Hepatocyte (in vitro differentiated cells): Measurements from ENCODE around the gene PGAP2. TPM values are rescaled to one million over a fixed set of nuclear protein-coding genes. Genes with fewer than 3 reads are reported as not detected.

Source experiments
- DNase-seq: peaks from one replicate; pipeline ENCODE4 v3.0.0-alpha.2; 2016; ENCODE audit warnings: low spot score
- H2AFZ ChIP-seq: fragments of 200-600 bp; sonication (generic); 2 replicates; pipeline ENCODE4 v1.6.0; 2016; ENCODE audit warnings: antibody characterized with exemption, mild to moderate bottlenecking
- H3K27ac ChIP-seq: fragments of 200-600 bp; sonication (generic); 2 replicates; pipeline ENCODE4 v1.5.1; 2016; ENCODE audit warnings: mild to moderate bottlenecking
- H3K27me3 ChIP-seq: fragments of 200-600 bp; sonication (generic); 2 replicates; pipeline ENCODE4 v1.6.1; 2016
- H3K36me3 ChIP-seq: fragments of 200-600 bp; sonication (generic); replicated peaks from 2 replicates; pipeline ENCODE4 v1.5.1; 2016; ENCODE audit warnings: low read depth; ENCODE audit not compliant: insufficient read depth
- H3K4me1 ChIP-seq: fragments of 200-600 bp; sonication (generic); 2 replicates; pipeline ENCODE4 v1.5.1; 2016; ENCODE audit warnings: mild to moderate bottlenecking, moderate library complexity; ENCODE audit not compliant: insufficient read depth
- H3K4me2 ChIP-seq: fragments of 200-600 bp; sonication (generic); 2 replicates; pipeline ENCODE4 v1.6.0; 2016
- H3K4me3 ChIP-seq: fragments of 200-600 bp; sonication (generic); 2 replicates; pipeline ENCODE4 v1.5.1; 2016; ENCODE audit warnings: mild to moderate bottlenecking
- H3K79me2 ChIP-seq: fragments of 200-600 bp; sonication (generic); 2 replicates; pipeline ENCODE4 v1.6.0; 2017; ENCODE audit warnings: mild to moderate bottlenecking
- H3K9me2 ChIP-seq: fragments of 200-600 bp; sonication (generic); replicated peaks from 2 replicates; pipeline ENCODE4 v1.6.0; 2017; ENCODE audit warnings: mild to moderate bottlenecking; ENCODE audit not compliant: insufficient read depth
- H3K9me3 ChIP-seq: fragments of 200-600 bp; sonication (generic); 2 replicates; pipeline ENCODE4 v1.5.1; 2016; ENCODE audit warnings: low read depth, mild to moderate bottlenecking
- H4K20me1 ChIP-seq: fragments of 200-600 bp; sonication (generic); 2 replicates; pipeline ENCODE4 v1.6.0; 2016; ENCODE audit warnings: mild to moderate bottlenecking; ENCODE audit not compliant: insufficient read depth, poor library complexity, severe bottlenecking
- CTCF ChIP-seq: fragments of 200-600 bp; sonication (generic); IDR thresholded peaks from 2 replicates; pipeline ENCODE4 v1.5.1; 2016; ENCODE audit warnings: antibody characterized with exemption, mild to moderate bottlenecking; ENCODE audit not compliant: poor library complexity
- EZH2 ChIP-seq: fragments of 200-600 bp; sonication (generic); IDR thresholded peaks from 2 replicates; pipeline ENCODE4 v1.6.1; 2016; ENCODE audit warnings: antibody characterized with exemption, mild to moderate bottlenecking, borderline replicate concordance
- EZH2phosphoT487 ChIP-seq: fragments of 200-600 bp; sonication (generic); IDR thresholded peaks from one replicate; pipeline ENCODE4 v1.6.1; 2018; ENCODE audit warnings: antibody characterized with exemption, mild to moderate bottlenecking, low read depth, moderate library complexity; ENCODE audit not compliant: unreplicated experiment, severe bottlenecking
- WGBS: methylation state at CpG from one replicate; pipeline ENCODE4 v1.1.6; 2016; ENCODE audit warnings: low lambda C conversion rate; ENCODE audit errors: missing lambda C conversion rate; 5-methylcytosine and 5-hydroxymethylcytosine counted together
- polyA plus RNA-seq: library from polyadenylated mRNA; unstranded; fragments of >200 nt; fragmentation: Nextera tagmentation; extraction: Ambion mirVana; gene quantifications from 2 replicates; pipeline ENCODE4 v1.2.1, GENCODE V29; 2016
- total RNA-seq: library from RNA; depleted of rRNA; stranded (reverse); fragments of >200 nt; gene quantifications from 2 replicates; pipeline ENCODE4 v1.2.3, GENCODE V29; 2014

PGAP2 gene
- total and polyA plus RNA-seq, 2 experiments from 2014 or later: 20.3 to 37.6 TPM

DNA sequence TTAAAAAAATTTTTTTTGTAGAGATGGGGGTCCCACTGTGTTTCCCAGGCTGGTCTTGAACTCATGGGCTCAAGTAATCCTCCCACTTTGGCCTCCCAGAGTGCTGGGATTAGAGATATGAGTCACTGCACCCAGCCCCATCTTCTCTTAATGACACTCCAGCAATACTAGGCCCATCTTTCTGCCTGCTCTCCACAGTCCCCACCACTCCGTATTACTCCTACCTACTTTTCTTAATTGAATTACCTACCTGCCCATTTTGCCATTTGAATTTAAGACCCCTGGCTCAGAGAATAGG, 45.1 kb downstream of the PGAP2 start:
- no peaks in the 10 kb centered on the region for H4K20me1 ChIP-seq
- no peak for TF ChIP-seq EZH2phosphoT487
- no peak for TF ChIP-seq EZH2
- no peak for TF ChIP-seq CTCF
- H3K27ac ChIP-seq: no peak overlapping the region

GRCh38 chr11:3853899-3854659, 45.7 kb downstream of the PGAP2 start:
- no peaks in the 10 kb centered on the region for H4K20me1 ChIP-seq
- DNase-seq: peak; percentile 19
- H3K4me3 ChIP-seq: no peak overlapping the region
- H3K9me2 ChIP-seq: no peaks in the 10 kb centered on the region
- WGBS: 86% methylated on average over 11 of the region's 11 CpGs
- H3K27me3 ChIP-seq: no peaks in the 10 kb centered on the region
- peaks cover 34% of the 10 kb centered on the region for H3K79me2 ChIP-seq
- H3K9me3 ChIP-seq: no peaks in the 10 kb centered on the region
- H3K4me1 ChIP-seq: peaks cover 18% of the 10 kb centered on the region
- peak overlapping the region; percentile 57 for H2AFZ ChIP-seq
- peak overlapping the region; percentile 17 for H3K27ac ChIP-seq
- peak overlapping the region; percentile 74 for H3K4me2 ChIP-seq
- H3K36me3 ChIP-seq: no peaks in the 10 kb centered on the region
- TF ChIP-seq CTCF: no peak
- no peak for TF ChIP-seq EZH2
- TF ChIP-seq EZH2phosphoT487: no peak

More for the DNA sequence above, 45.1 kb downstream of the PGAP2 start:
- H3K9me3 ChIP-seq: no peaks in the 10 kb centered on the region
- no peak for DNase-seq
- 100% methylated on average over 1 of the region's 1 CpG for WGBS
- H3K9me2 ChIP-seq: no peaks in the 10 kb centered on the region
- no peak overlapping the region for H3K4me2 ChIP-seq
- H3K4me3 ChIP-seq: no peak overlapping the region
- peaks cover 18% of the 10 kb centered on the region for H3K4me1 ChIP-seq
- H3K79me2 ChIP-seq: peaks cover 29% of the 10 kb centered on the region
- H2AFZ ChIP-seq: no peak overlapping the region
- no peaks in the 10 kb centered on the region for H3K36me3 ChIP-seq
- H3K27me3 ChIP-seq: no peaks in the 10 kb centered on the region

DNA sequence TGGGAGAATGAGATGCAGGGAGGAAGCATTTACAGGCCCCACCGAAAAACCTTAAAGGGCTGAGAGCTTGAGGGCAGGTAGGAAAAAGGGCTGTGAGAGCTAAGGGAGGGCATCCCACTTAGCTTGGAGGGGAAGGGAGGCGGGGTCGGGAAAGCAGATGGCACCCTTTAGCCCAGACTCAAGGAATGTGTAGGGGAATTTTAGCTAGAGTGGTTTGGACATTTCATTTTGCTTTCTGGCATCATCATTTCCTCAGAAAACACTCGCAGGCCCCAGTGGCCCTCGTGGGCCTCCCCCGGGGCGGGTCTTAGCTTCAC, 46.3 kb downstream of the PGAP2 start:
- no peaks in the 10 kb centered on the region for H3K27me3 ChIP-seq
- peak overlapping the region; percentile 17 for H3K27ac ChIP-seq
- peak overlapping the region; percentile 74 for H3K4me2 ChIP-seq
- H3K36me3 ChIP-seq: no peaks in the 10 kb centered on the region
- H3K4me1 ChIP-seq: peaks cover 18% of the 10 kb centered on the region
- no peak overlapping the region for H3K4me3 ChIP-seq
- 22% methylated on average over 7 of the region's 7 CpGs for WGBS
- no peak for DNase-seq
- TF ChIP-seq EZH2phosphoT487 (no peak), CTCF (no peak), EZH2 (no peak)
- peak overlapping the region; percentile 57 for H2AFZ ChIP-seq
- no peaks in the 10 kb centered on the region for H3K9me2 ChIP-seq
- H3K9me3 ChIP-seq: no peaks in the 10 kb centered on the region
- H4K20me1 ChIP-seq: no peaks in the 10 kb centered on the region
- peaks cover 40% of the 10 kb centered on the region for H3K79me2 ChIP-seq
